HK-2 (cell line): ENCODE measurements around the gene SMPD4.
"Not testable (repeated sequence)": the region's sequence is repeated elsewhere in the genome, so short reads cannot be mapped to it uniquely, and the experiment has no call there.

Experiments
- DNase-seq: peaks from one replicate; pipeline ENCODE4 v3.0.0-alpha.2; 2018; ENCODE audit not compliant: unreplicated experiment

Gene SMPD4

GRCh38 chr2:130139331-130140280 lies 41.8 kb downstream of the SMPD4 start:
- DNase-seq = not testable (repeated sequence)

- DNase-seq = not testable (repeated sequence)
These were observed 42.6 kb downstream of the SMPD4 start for GRCh38 chr2:130138841-130139251.

GRCh38 chr2:130138326-130138725 lies 43.1 kb downstream of the SMPD4 start:
- not testable (repeated sequence) for DNase-seq

- not testable (repeated sequence) for DNase-seq
These were observed 44.3 kb downstream of the SMPD4 start for GRCh38 chr2:130137118-130137517.

GRCh38 chr2:130136546-130136945 lies 44.9 kb downstream of the SMPD4 start:
- not testable (repeated sequence) for DNase-seq

- no peak for DNase-seq
These were observed 45.5 kb downstream of the SMPD4 start for GRCh38 chr2:130135692-130136541.

- not testable (repeated sequence) for DNase-seq
These were observed 52.1 kb downstream of the SMPD4 start, which contains the start of gene POTEF for GRCh38 chr2:130129120-130129829. Gene POTEF (minus strand): TSS chr2:130129222. CDS start chr2:130120515, 8,707 bp downstream.

- not testable (repeated sequence) for DNase-seq
These were observed 52.9 kb downstream of the SMPD4 start for GRCh38 chr2:130128464-130128863.

- DNase-seq = not testable (repeated sequence)
These were observed 53.7 kb downstream of the SMPD4 start for GRCh38 chr2:130127726-130128125.

GRCh38 chr2:130120924-130121323 lies 60.5 kb downstream of the SMPD4 start:
- DNase-seq = not testable (repeated sequence)

- not testable (repeated sequence) for DNase-seq
These were observed 78.6 kb downstream of the SMPD4 start for GRCh38 chr2:130102597-130103363.
